Sigmoid colon (tissue), 7 donors: ENCODE results near the gene HNRNPL. TPM values are rescaled to one million over a fixed set of nuclear protein-coding genes. Genes with fewer than 3 reads are reported as not detected.
A peak's percentile ranks its signal among the peaks of the same experiment; 100 is the strongest.
"Not testable (repeated sequence)": the region's sequence is repeated elsewhere in the genome, so short reads cannot be mapped to it uniquely, and the experiment has no call there.

ENCODE experiments used
- DNase-seq: peaks from one replicate; pipeline ENCODE4 v3.0.0-alpha.2; 2019
- H3K27ac ChIP-seq, 4 donors: fragments of 200-600 bp; sonication (generic); one replicate each; pipeline ENCODE4 v1.5.1; 2016 to 2019; ENCODE audit warnings: mild to moderate bottlenecking in 1 of 4
- H3K27me3 ChIP-seq, 3 donors: fragments of 200-600 bp; sonication (generic); one replicate each; pipeline ENCODE4 v1.5.1; 2019; ENCODE audit warnings: mild to moderate bottlenecking in 1 of 3
- H3K36me3 ChIP-seq, 4 donors: fragments of 200-600 bp; sonication (generic); one replicate each; pipeline ENCODE4 v1.5.1; 2016 to 2019
- H3K4me1 ChIP-seq, 4 donors: fragments of 200-600 bp; sonication (generic); one replicate each; pipeline ENCODE4 v1.5.1; 2017 to 2019
- H3K4me3 ChIP-seq, 4 donors: fragments of 200-600 bp; sonication (generic); one replicate each; pipeline ENCODE4 v1.5.1; 2017 to 2019; ENCODE audit warnings: mild to moderate bottlenecking in 2 of 4, moderate library complexity in 1 of 4
- H3K9me3 ChIP-seq, 4 donors: fragments of 200-600 bp in 3 of 4; sonication (generic) in 3 of 4; one replicate each; pipeline versions ENCODE4 v1.5.1 to v1.6.1; 2013 to 2019
- CTCF ChIP-seq, 4 experiments: fragments of 450-650 bp in 3 of 4; fragments of 200-600 bp in 1 of 4; IDR thresholded peaks; one replicate each; pipeline ENCODE4 v1.5.1; 2016 to 2019; ENCODE audit warnings: antibody characterized with exemption in 4 of 4, mild to moderate bottlenecking in 3 of 4, moderate library complexity in 2 of 4
- EP300 ChIP-seq, 4 donors: sonication (generic); formaldehyde crosslinking; IDR thresholded peaks; one replicate each; pipeline ENCODE4 v1.6.1; 2017; ENCODE audit warnings: antibody characterized with exemption in 4 of 4
- POLR2A ChIP-seq, 2 donors: fragments of 450-650 bp; IDR thresholded peaks; one replicate each; pipeline ENCODE4 v1.6.1; 2016; ENCODE audit warnings: antibody characterized with exemption in 2 of 2, mild to moderate bottlenecking in 2 of 2, moderate library complexity in 2 of 2
- POLR2AphosphoS5 ChIP-seq, 4 donors: sonication (generic); formaldehyde crosslinking; IDR thresholded peaks; one replicate each; pipeline ENCODE4 v1.6.1; 2017; ENCODE audit warnings: antibody characterized with exemption in 4 of 4
- WGBS, 2 donors: extraction: QIAGEN DNeasy Blood & Tissue Kit; methylation state at CpG; one replicate each; pipeline ENCODE4 v1.1.7; 2013; 5-methylcytosine and 5-hydroxymethylcytosine counted together
- intact Hi-C: fragments of 100-400 bp; cut with DNase I; formaldehyde crosslinking; loops from one replicate; pipeline ENCODE4 v1.15.1; 2023
- polyA plus RNA-seq, 3 donors: library from polyadenylated mRNA; stranded (reverse); fragments of 200-250 nt; gene quantifications; one replicate each; pipeline ENCODE4 v1.2.3, GENCODE V29; 2013
- total RNA-seq, 4 donors: library from RNA; depleted of rRNA; stranded (reverse); fragments of >200 nt; gene quantifications; one replicate each; pipeline ENCODE4 v1.1.0, GENCODE V29; 2016
- donor health status: healthy with polysubstance abuse.
- donor health status: Bipolar disorder and iron deficiency.
- donor health status: healthy.

The HNRNPL gene
- total and polyA plus RNA-seq, 7 donors = 115 to 206 (median 160) TPM

DNA sequence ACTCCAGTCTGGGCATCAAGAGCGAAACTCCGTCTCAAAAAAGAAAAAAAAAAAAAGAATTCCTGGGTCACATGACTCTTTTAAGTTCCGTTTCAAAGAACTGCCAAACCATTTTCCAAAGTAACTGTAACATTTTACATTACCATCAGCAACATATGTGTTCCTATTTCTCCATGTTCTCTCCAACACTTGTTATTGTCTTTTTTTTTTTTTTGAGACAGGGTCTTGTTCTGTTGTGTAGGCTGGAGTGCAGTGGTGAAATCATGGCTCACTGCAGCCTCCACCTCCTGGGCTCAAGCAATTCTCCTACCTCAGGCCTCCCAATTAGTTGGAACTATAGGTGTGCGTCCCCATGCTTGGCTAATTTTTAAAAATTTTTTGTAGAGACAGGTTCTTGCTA is 54.2 kb downstream of the HNRNPL start:
- Histone ChIP-seq H3K4me1 (peaks cover 0 to 8% (median 2%) of the 10 kb centered on the region in 4 donors), H3K9me3 (no peaks in the 10 kb centered on the region), H3K27me3 (no peaks in the 10 kb centered on the region), H3K4me3 (no peak overlapping the region), H3K36me3 (no peaks in the 10 kb centered on the region), H3K27ac (no peak overlapping the region)
- 88 to 94% methylated on average over 4 of the region's 4 CpGs for WGBS, 2 donors
- TF ChIP-seq EP300 (IDR thresholded peaks at IDR 0.05) = no peak
- no peak for TF ChIP-seq POLR2A (IDR thresholded peaks at IDR 0.05)
- no peak for TF ChIP-seq POLR2AphosphoS5 (IDR thresholded peaks at IDR 0.05)
- TF ChIP-seq CTCF (IDR thresholded peaks at IDR 0.05) = no peak
- DNase-seq = no peak
- intact Hi-C loops = no loop called here

GRCh38 chr19:38793671-38794070 is 56.1 kb downstream of the HNRNPL start:
- H3K36me3 ChIP-seq = no peaks in the 10 kb centered on the region
- no peak overlapping the region for H3K27ac ChIP-seq
- no peaks in the 10 kb centered on the region for H3K9me3 ChIP-seq
- intact Hi-C loops = no loop called here
- DNase-seq = peak; percentile 58
- 94 to 97% methylated on average over 5 of the region's 5 CpGs for WGBS, 2 donors
- H3K27me3 ChIP-seq = no peaks in the 10 kb centered on the region
- TF ChIP-seq EP300 (IDR thresholded peaks at IDR 0.05) (no peak), POLR2A (IDR thresholded peaks at IDR 0.05) (no peak), POLR2AphosphoS5 (IDR thresholded peaks at IDR 0.05) (no peak), CTCF (IDR thresholded peaks at IDR 0.05) (no peak)
- peaks cover 0 to 8% (median 2%) of the 10 kb centered on the region in 4 donors for H3K4me1 ChIP-seq
- no peak overlapping the region for H3K4me3 ChIP-seq

GRCh38 chr19:38793177-38793576 is 56.6 kb downstream of the HNRNPL start:
- H3K27ac ChIP-seq = no peak overlapping the region
- H3K36me3 ChIP-seq = no peaks in the 10 kb centered on the region
- no peaks in the 10 kb centered on the region for H3K27me3 ChIP-seq
- WGBS, 2 donors = 77 to 83% methylated on average over 8 of the region's 8 CpGs
- TF ChIP-seq EP300 (IDR thresholded peaks at IDR 0.05) (no peak), POLR2AphosphoS5 (IDR thresholded peaks at IDR 0.05) (no peak), POLR2A (IDR thresholded peaks at IDR 0.05) (no peak), CTCF (IDR thresholded peaks at IDR 0.05) (no peak)
- intact Hi-C loops = no loop called here
- no peak for DNase-seq
- no peak overlapping the region for H3K4me3 ChIP-seq
- H3K4me1 ChIP-seq = peaks cover 0 to 8% (median 2%) of the 10 kb centered on the region in 4 donors
- no peaks in the 10 kb centered on the region for H3K9me3 ChIP-seq

GRCh38 chr19:38792250-38793111 is 57.3 kb downstream of the HNRNPL start:
- Histone ChIP-seq H3K27ac (peak overlapping the region in 1 of 4 donors; percentile 10), H3K4me3 (peak overlapping the region in 2 of 4 donors; percentile 5 to 32)

GRCh38 chr19:38791451-38792064 is 58.2 kb downstream of the HNRNPL start:
- H3K4me3 ChIP-seq = peak overlapping the region in 2 of 4 donors; percentile 25 to 32
- DNase-seq, H3K27ac ChIP-seq, H3K9me3 ChIP-seq, H3K27me3 ChIP-seq, intact Hi-C loops, H3K4me1 ChIP-seq, H3K36me3 ChIP-seq: not testable (repeated sequence)
- WGBS, 2 donors = no CpG with 5 or more reads among the region's 40 CpGs

More at GRCh38 chr19:38792250-38793111, 57.3 kb downstream of the HNRNPL start:
- 12% methylated on average over 66 of the region's 71 CpGs for WGBS, 2 donors
- H3K36me3 ChIP-seq = no peaks in the 10 kb centered on the region
- DNase-seq = peak; percentile 73
- no peaks in the 10 kb centered on the region for H3K9me3 ChIP-seq
- H3K27me3 ChIP-seq = no peaks in the 10 kb centered on the region
- peaks cover 0 to 8% (median 2%) of the 10 kb centered on the region in 4 donors for H3K4me1 ChIP-seq
- intact Hi-C loops = no loop called here
- TF ChIP-seq CTCF (IDR thresholded peaks at IDR 0.05) = peak in 1 of 4 experiments; percentile 28
- TF ChIP-seq POLR2A (IDR thresholded peaks at IDR 0.05) = no peak

GRCh38 chr19:38790507-38791403 is 59.0 kb downstream of the HNRNPL start:
- H3K36me3 ChIP-seq, H3K4me1 ChIP-seq, H3K9me3 ChIP-seq, H3K27ac ChIP-seq, H3K27me3 ChIP-seq, intact Hi-C loops: not testable (repeated sequence)
- peak overlapping the region in 2 of 4 donors; percentile 25 to 32 for H3K4me3 ChIP-seq
- 61 to 67% methylated on average over 16 to 19 of the region's 49 CpGs for WGBS, 2 donors
- peak; percentile 25 for DNase-seq
